ENCODE measurements around the gene CIC. TPM values are rescaled to one million over a fixed set of nuclear protein-coding genes. Genes with fewer than 3 reads are reported as not detected.

Gene CIC
- total and polyA plus RNA-seq, 9 donors, result 13.6 to 52.7 (median 41.9) TPM

DNA sequence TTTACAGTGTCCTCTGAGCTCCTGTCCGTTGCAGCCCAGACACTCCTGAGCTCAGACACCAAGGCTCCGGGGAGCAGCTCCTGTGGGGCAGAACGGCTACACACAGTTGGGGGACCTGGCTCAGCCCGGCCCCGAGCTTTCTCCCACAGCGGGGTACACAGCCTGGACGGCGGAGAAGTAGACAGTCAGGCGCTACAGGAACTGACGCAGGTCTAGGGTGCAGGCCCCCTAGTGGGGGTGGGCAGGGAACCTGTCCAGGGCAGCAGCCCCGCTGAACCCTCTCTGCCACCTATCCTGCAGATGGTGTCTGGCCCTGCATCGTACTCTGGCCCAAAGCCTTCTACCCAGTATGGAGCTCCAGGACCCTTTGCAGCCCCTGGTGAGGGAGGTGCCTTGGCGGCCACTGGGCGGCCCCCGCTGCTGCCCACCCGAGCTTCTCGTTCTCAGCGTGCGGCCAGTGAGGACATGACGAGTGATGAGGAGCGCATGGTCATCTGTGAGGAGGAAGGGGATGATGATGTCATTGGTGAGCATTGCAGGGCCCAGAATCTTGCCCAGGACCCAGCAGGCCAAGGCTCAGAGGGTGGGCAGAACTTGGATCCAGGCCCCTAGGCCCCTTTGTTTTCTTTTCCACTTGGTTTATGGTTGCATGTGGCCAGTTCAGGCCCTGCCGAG, 20.0 kb downstream of the CIC start:
- H3K4me3 ChIP-seq (ENCODE audit: low read length), result no peak overlapping the region
- no peak overlapping the region for H3K27ac ChIP-seq (ENCODE audit: low read length)
- WGBS (ENCODE audit: insufficient coverage), result 86% methylated on average over 17 of the region's 22 CpGs
- DNase-seq, result peak; percentile 6
- no peaks in the 10 kb centered on the region for H3K9me3 ChIP-seq (replicated peaks; ENCODE audit: control insufficient read depth, low read depth, low read length)
- peaks cover 23% of the 10 kb centered on the region for H3K4me1 ChIP-seq (ENCODE audit: control insufficient read depth, insufficient read depth, low read length)
- H3K36me3 ChIP-seq (ENCODE audit: control insufficient read depth, insufficient read depth, low read length), result peaks cover 75% of the 10 kb centered on the region
- H3K27me3 ChIP-seq (ENCODE audit: control insufficient read depth, insufficient read depth, low read length), result no peaks in the 10 kb centered on the region

DNA sequence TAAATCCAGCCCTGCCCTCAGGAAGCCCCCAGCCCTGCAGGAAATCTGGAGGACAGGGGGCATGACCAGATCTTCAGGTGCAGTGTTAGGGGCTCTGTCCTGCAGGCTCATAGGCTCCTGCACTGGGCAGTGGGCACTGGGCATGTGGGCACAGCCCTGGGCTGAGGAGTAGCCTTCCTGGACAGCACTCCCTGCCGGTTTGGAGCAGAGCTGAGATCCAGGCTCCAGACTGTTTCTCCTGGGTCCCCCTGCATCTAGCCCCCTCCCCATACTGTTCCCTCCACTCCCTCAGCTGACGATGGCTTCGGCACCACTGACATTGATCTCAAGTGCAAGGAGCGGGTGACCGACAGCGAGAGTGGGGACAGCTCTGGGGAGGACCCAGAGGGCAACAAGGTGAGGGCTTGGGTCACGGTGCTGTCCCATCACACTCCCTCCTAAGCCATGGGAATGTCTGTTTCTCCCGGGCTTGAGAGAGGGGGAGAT, 20.5 kb downstream of the CIC start:
- Histone ChIP-seq H3K36me3 (ENCODE audit: control insufficient read depth, insufficient read depth, low read length) (peaks cover 80% of the 10 kb centered on the region), H3K27ac (ENCODE audit: low read length) (no peak overlapping the region), H3K9me3 (replicated peaks; ENCODE audit: control insufficient read depth, low read depth, low read length) (no peaks in the 10 kb centered on the region), H3K4me1 (ENCODE audit: control insufficient read depth, insufficient read depth, low read length) (peaks cover 23% of the 10 kb centered on the region), H3K4me3 (ENCODE audit: low read length) (no peak overlapping the region), H3K27me3 (ENCODE audit: control insufficient read depth, insufficient read depth, low read length) (no peaks in the 10 kb centered on the region)
- WGBS (ENCODE audit: insufficient coverage), result 50% methylated on average over 1 of the region's 8 CpGs
- DNase-seq, result no peak

DNA sequence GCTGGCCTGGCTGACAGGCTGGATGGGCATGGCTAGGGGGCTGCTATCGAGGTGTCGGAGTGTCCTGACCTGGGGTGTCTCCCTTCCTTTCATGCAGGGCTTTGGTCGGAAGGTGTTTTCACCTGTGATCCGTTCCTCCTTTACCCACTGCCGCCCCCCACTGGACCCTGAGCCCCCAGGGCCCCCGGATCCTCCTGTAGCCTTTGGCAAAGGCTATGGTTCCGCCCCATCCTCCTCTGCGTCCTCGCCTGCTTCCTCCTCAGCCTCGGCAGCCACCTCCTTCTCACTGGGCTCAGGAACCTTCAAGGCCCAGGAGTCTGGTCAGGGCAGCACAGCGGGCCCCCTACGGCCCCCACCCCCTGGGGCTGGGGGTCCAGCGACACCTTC, 21.1 kb downstream of the CIC start:
- H3K27ac ChIP-seq (ENCODE audit: low read length), result no peak overlapping the region
- peaks cover 85% of the 10 kb centered on the region for H3K36me3 ChIP-seq (ENCODE audit: control insufficient read depth, insufficient read depth, low read length)
- H3K4me1 ChIP-seq (ENCODE audit: control insufficient read depth, insufficient read depth, low read length), result peaks cover 17% of the 10 kb centered on the region
- WGBS (ENCODE audit: insufficient coverage), result 65% methylated on average over 12 of the region's 13 CpGs
- DNase-seq, result no peak
- H3K4me3 ChIP-seq (ENCODE audit: low read length), result no peak overlapping the region
- no peaks in the 10 kb centered on the region for H3K27me3 ChIP-seq (ENCODE audit: control insufficient read depth, insufficient read depth, low read length)
- no peaks in the 10 kb centered on the region for H3K9me3 ChIP-seq (replicated peaks; ENCODE audit: control insufficient read depth, low read depth, low read length)

DNA sequence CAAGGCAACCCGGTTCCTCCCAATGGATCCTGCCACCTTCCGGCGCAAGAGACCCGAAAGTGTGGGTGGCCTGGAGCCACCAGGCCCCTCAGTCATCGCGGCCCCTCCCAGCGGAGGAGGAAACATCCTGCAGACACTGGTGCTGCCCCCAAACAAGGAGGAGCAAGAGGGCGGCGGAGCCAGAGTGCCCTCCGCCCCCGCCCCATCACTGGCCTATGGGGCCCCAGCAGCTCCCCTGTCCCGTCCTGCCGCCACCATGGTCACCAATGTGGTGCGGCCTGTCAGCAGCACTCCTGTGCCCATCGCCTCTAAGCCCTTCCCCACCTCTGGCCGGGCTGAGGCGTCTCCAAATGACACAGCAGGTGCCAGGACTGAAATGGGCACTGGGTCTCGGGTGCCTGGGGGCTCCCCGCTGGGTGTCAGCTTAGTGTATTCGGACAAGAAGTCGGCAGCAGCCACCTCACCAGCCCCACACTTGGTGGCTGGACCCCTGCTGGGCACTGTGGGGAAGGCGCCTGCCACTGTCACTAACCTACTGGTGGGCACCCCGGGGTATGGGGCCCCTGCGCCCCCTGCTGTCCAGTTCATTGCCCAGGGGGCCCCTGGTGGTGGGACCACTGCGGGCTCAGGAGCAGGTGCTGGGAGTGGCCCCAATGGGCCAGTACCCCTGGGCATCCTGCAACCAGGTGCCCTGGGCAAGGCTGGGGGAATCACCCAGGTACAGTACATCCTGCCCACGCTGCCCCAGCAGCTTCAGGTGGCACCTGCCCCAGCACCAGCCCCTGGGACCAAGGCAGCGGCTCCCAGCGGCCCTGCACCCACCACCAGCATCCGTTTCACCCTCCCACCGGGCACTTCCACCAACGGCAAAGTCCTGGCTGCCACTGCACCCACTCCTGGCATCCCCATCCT, 21.7 kb downstream of the CIC start:
- no peak for DNase-seq
- Histone ChIP-seq H3K27me3 (ENCODE audit: control insufficient read depth, insufficient read depth, low read length) (no peaks in the 10 kb centered on the region), H3K4me3 (ENCODE audit: low read length) (no peak overlapping the region), H3K9me3 (replicated peaks; ENCODE audit: control insufficient read depth, low read depth, low read length) (no peaks in the 10 kb centered on the region), H3K4me1 (ENCODE audit: control insufficient read depth, insufficient read depth, low read length) (peaks cover 11% of the 10 kb centered on the region), H3K27ac (ENCODE audit: low read length) (no peak overlapping the region), H3K36me3 (ENCODE audit: control insufficient read depth, insufficient read depth, low read length) (peaks cover 90% of the 10 kb centered on the region)
- whole genome bisulfite sequencing (ENCODE audit: insufficient coverage), result 85% methylated on average over 29 of the region's 31 CpGs

DNA sequence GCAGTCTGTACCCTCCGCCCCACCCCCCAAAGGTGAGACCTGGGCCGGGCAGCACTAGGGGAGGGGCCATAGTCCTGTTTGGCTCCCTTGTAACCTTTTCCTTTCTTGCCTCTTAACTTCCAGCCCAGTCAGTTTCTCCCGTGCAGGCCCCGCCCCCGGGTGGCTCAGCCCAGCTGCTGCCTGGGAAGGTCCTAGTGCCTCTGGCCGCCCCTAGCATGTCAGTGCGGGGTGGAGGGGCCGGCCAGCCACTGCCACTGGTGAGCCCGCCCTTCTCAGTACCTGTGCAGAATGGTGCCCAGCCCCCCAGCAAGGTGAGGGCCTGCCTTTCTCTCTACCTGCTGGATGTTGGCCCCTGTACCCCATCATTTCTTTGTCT, 22.4 kb downstream of the CIC start:
- Histone ChIP-seq H3K27me3 (ENCODE audit: control insufficient read depth, insufficient read depth, low read length) (no peaks in the 10 kb centered on the region), H3K9me3 (replicated peaks; ENCODE audit: control insufficient read depth, low read depth, low read length) (no peaks in the 10 kb centered on the region), H3K36me3 (ENCODE audit: control insufficient read depth, insufficient read depth, low read length) (peaks cover 93% of the 10 kb centered on the region), H3K27ac (ENCODE audit: low read length) (no peak overlapping the region), H3K4me3 (ENCODE audit: low read length) (no peak overlapping the region), H3K4me1 (ENCODE audit: control insufficient read depth, insufficient read depth, low read length) (peaks cover 8% of the 10 kb centered on the region)
- WGBS (ENCODE audit: insufficient coverage), result 46% methylated on average over 8 of the region's 9 CpGs
- no peak for DNase-seq

DNA sequence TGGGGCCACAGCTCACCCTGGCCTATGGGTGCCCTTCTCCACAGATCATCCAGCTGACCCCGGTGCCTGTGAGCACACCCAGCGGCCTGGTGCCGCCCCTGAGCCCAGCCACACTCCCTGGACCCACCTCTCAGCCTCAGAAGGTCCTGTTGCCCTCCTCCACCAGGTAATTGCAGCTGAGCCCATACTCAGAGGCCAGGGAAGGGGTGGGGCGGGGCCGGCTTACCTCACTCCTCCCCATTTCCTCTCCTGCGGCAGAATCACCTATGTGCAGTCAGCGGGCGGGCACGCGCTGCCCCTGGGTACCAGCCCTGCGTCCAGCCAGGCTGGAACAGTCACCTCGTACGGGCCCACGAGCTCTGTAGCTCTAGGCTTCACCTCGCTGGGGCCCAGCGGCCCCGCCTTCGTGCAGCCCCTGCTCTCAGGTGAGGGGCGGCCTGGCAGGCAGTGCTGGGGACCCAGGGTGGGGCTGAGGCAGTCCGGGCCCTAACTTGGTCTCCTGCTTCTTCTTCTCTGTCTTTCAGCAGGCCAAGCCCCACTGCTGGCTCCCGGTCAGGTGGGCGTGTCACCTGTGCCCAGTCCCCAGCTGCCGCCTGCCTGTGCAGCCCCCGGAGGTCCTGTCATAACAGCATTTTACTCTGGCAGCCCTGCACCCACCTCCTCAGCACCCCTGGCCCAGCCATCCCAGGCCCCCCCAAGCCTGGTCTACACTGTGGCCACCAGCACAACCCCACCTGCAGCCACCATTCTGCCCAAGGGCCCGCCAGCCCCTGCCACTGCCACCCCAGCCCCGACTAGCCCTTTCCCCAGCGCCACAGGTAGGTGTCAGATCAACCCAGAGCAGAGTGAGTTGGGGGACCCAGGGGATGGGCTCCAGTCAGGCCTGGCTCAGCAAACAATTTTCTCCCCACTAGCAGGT, 23.2 kb downstream of the CIC start:
- no peak overlapping the region for H3K27ac ChIP-seq (ENCODE audit: low read length)
- WGBS (ENCODE audit: insufficient coverage), result 88% methylated on average over 23 of the region's 27 CpGs
- H3K27me3 ChIP-seq (ENCODE audit: control insufficient read depth, insufficient read depth, low read length), result no peaks in the 10 kb centered on the region
- no peaks in the 10 kb centered on the region for H3K9me3 ChIP-seq (replicated peaks; ENCODE audit: control insufficient read depth, low read depth, low read length)
- no peak for DNase-seq
- peaks cover 91% of the 10 kb centered on the region for H3K36me3 ChIP-seq (ENCODE audit: control insufficient read depth, insufficient read depth, low read length)
- peaks cover 2% of the 10 kb centered on the region for H3K4me1 ChIP-seq (ENCODE audit: control insufficient read depth, insufficient read depth, low read length)
- no peak overlapping the region for H3K4me3 ChIP-seq (ENCODE audit: low read length)

DNA sequence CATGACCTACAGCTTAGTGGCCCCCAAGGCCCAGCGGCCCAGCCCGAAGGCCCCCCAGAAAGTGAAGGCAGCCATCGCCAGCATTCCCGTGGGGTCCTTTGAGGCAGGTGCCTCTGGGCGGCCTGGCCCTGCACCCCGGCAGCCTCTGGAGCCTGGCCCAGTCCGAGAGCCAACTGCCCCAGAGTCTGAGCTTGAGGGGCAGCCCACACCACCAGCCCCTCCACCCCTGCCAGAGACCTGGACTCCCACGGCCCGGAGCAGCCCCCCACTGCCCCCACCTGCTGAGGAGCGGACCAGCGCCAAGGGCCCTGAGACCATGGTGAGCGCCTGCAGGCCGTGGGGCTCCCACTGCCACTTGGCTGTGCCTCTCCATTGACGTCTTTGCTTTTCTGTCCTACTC, 23.9 kb downstream of the CIC start:
- Histone ChIP-seq H3K36me3 (ENCODE audit: control insufficient read depth, insufficient read depth, low read length) (peaks cover 84% of the 10 kb centered on the region), H3K27me3 (ENCODE audit: control insufficient read depth, insufficient read depth, low read length) (no peaks in the 10 kb centered on the region), H3K27ac (ENCODE audit: low read length) (no peak overlapping the region), H3K9me3 (replicated peaks; ENCODE audit: control insufficient read depth, low read depth, low read length) (no peaks in the 10 kb centered on the region), H3K4me3 (ENCODE audit: low read length) (no peak overlapping the region), H3K4me1 (ENCODE audit: control insufficient read depth, insufficient read depth, low read length) (peaks cover 2% of the 10 kb centered on the region)
- WGBS (ENCODE audit: insufficient coverage), result 74% methylated on average over 13 of the region's 14 CpGs
- DNase-seq, result no peak

DNA sequence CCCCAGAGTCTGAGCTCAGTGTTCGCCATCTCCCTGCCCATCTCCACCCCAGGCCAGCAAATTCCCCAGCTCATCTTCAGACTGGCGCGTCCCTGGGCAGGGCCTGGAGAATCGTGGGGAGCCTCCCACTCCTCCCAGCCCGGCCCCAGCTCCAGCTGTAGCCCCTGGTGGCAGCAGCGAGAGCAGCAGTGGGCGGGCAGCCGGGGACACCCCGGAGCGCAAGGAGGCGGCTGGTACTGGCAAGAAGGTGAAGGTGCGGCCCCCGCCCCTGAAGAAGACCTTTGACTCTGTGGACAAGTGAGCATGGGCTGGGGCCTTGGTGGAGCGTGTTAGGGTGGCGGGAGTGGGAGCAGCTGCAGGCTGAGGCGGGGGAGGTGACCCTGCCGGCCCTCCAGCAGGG, 24.5 kb downstream of the CIC start:
- H3K36me3 ChIP-seq (ENCODE audit: control insufficient read depth, insufficient read depth, low read length), result peaks cover 78% of the 10 kb centered on the region
- peaks cover 2% of the 10 kb centered on the region for H3K4me1 ChIP-seq (ENCODE audit: control insufficient read depth, insufficient read depth, low read length)
- H3K27me3 ChIP-seq (ENCODE audit: control insufficient read depth, insufficient read depth, low read length), result no peaks in the 10 kb centered on the region
- WGBS (ENCODE audit: insufficient coverage), result 72% methylated on average over 16 of the region's 17 CpGs
- H3K4me3 ChIP-seq (ENCODE audit: low read length), result no peak overlapping the region
- H3K27ac ChIP-seq (ENCODE audit: low read length), result no peak overlapping the region
- H3K9me3 ChIP-seq (replicated peaks; ENCODE audit: control insufficient read depth, low read depth, low read length), result no peaks in the 10 kb centered on the region
- DNase-seq, result no peak

DNA sequence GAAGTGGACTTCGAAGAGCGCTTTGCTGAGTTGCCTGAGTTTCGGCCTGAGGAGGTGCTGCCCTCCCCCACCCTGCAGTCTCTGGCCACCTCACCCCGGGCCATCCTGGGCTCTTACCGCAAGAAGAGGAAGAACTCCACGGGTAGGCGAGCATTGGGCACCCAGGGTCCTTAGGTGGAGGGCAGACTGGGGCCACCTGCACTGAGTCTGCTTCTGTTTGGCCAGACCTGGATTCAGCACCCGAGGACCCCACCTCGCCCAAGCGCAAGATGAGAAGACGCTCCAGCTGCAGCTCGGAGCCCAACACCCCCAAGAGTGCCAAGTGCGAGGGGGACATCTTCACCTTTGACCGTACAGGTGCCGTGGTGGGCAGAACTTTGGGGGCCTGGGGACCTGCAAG, 24.9 kb downstream of the CIC start:
- Histone ChIP-seq H3K4me1 (ENCODE audit: control insufficient read depth, insufficient read depth, low read length) (peaks cover 2% of the 10 kb centered on the region), H3K36me3 (ENCODE audit: control insufficient read depth, insufficient read depth, low read length) (peaks cover 74% of the 10 kb centered on the region), H3K9me3 (replicated peaks; ENCODE audit: control insufficient read depth, low read depth, low read length) (no peaks in the 10 kb centered on the region), H3K27ac (ENCODE audit: low read length) (no peak overlapping the region), H3K27me3 (ENCODE audit: control insufficient read depth, insufficient read depth, low read length) (no peaks in the 10 kb centered on the region), H3K4me3 (ENCODE audit: low read length) (no peak overlapping the region)
- DNase-seq, result no peak
- 89% methylated on average over 13 of the region's 15 CpGs for WGBS (ENCODE audit: insufficient coverage)
